GM19035 (cell line): ENCODE measurements around the gene FDXR.
"Not testable (repeated sequence)": the region's sequence is repeated elsewhere in the genome, so short reads cannot be mapped to it uniquely, and the experiment has no call there.

Experiments
- ATAC-seq: cut with Tn5 transposase; IDR thresholded peaks from one replicate; pipeline ENCODE4 v1.9.1; 2021; ENCODE audit not compliant: unreplicated experiment

FDXR gene

GRCh38 chr17:74873037-74873873 is 461 bp upstream of the FDXR start:
- ATAC-seq = peak; percentile 94

- ATAC-seq = no peak
Observed at GRCh38 chr17:74871356-74872076, 1.3 kb downstream of the FDXR start.

DNA sequence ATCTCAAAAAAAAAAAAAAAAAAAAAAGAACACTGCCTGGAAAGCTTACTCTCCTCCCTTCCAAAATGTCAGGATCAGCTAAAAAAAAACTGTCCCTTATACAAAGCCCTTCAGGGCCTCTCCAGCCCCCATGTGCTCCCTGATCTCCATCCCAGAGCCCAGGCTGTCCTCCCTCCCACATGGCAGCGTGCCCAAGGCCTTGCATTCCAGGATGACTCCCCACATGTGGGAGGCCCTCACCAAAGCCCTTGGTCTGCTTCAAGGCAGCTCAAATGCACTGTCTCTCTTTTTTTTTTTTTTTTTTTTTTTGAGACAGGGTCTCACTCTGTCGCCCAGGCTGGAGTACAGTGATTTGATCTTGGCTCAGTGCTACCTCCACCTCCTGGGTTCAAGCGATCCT is 2.3 kb downstream of the FDXR start:
- no peak for ATAC-seq

- not testable (repeated sequence) for ATAC-seq
Observed at GRCh38 chr17:74870028-74870427, 2.8 kb downstream of the FDXR start.

GRCh38 chr17:74868908-74869255 is 3.9 kb downstream of the FDXR start:
- ATAC-seq = no peak

DNA sequence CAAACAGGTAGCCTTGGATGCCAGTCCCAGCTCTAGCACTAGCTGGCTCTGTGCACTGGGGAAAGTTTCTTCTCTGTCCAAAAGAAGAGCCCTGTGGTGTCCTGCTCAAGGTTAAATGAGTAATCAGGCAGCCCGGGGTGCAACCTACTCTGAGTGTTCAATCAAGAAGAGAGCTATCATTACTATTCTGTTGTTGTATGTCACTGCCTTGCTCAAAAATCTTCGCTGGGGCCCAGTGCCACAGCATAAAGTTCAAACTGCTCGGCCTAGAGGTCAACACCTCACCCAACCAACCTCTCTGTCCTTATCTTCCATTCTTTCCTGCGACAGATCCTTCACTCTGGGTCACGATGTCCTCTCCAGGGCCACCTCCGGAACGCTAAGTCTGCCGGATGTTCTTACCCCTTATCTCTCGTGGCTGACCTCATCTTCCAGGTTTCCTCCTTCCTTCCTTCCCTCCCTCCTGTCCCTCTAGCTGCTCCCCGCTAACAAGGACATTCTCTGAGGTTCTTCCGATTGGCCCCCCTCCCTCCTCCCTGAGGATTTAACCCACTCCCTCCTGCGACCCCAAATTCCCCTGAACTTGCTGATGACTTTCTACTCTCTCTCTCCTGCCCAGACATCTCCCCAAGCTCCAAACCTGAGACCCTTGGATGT is 4.4 kb downstream of the FDXR start:
- ATAC-seq = no peak

- no peak for ATAC-seq
Observed at GRCh38 chr17:74866198-74866835, 6.5 kb downstream of the FDXR start.

GRCh38 chr17:74865504-74866197 is 7.1 kb downstream of the FDXR start:
- ATAC-seq = no peak

- no peak for ATAC-seq
Observed at GRCh38 chr17:74864866-74865395, 7.9 kb downstream of the FDXR start.

GRCh38 chr17:74864297-74864865 is 8.4 kb downstream of the FDXR start:
- no peak for ATAC-seq

DNA sequence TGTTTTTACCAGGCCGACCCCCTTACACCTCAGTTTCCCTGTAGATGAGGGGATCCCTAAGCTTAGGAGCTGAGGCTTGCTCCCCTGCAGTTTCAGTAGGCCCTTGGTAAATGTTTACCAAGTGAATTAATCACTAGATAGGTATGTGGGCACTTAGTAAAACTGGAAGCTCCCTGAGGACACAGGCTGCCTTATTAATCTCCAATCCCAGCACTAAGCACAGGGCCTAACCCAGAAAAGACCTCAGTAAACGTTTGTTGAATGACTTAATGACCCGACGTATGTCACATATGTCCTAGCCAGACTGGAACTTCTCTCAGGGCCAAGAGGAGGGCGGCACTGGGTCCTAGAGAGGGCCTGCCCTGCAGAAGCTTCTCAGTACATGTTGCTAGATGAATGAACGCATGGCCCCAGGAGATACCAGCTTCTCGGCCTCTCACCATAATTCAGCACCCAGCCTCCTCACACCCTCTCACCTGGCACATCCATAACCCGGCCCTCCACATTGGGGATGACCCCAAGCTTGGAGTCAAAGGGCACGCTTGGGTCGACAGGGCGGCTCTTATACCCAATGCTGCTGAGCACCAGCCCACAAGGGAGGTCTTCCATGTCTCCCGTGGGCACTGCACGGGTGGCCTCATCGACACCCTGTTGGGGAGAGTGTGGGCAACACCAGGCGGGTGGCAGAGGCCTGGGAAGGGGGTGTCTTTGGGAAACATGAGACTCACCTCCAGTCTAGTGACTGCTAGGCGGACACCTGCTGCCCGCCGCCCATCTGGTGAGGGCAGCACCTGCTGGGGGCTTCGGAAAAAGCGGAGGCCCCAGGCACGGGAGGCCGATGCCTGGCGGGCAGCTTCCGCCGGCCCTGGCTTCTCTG is 9.1 kb downstream of the FDXR start:
- no peak for ATAC-seq

DNA sequence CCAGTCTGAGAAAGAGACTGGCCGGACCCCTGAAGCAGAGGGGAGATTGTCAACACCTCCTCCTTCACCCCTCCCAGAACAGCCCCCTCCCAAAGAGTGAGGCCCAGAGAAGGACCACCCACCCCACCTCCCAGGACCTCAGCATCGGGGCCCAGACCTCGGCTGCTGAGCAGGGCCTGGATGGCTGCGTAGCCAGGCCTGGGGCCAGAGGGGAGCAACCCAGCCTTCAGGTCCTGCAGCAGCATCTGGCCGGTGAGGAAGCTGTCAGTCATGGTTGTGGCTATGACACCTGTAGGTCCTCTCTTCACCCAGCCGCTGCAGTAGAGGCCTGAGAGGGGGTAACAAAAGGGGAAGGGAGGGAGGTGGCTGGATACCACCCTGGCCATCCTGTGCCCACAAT is 9.9 kb downstream of the FDXR start:
- ATAC-seq = no peak

DNA sequence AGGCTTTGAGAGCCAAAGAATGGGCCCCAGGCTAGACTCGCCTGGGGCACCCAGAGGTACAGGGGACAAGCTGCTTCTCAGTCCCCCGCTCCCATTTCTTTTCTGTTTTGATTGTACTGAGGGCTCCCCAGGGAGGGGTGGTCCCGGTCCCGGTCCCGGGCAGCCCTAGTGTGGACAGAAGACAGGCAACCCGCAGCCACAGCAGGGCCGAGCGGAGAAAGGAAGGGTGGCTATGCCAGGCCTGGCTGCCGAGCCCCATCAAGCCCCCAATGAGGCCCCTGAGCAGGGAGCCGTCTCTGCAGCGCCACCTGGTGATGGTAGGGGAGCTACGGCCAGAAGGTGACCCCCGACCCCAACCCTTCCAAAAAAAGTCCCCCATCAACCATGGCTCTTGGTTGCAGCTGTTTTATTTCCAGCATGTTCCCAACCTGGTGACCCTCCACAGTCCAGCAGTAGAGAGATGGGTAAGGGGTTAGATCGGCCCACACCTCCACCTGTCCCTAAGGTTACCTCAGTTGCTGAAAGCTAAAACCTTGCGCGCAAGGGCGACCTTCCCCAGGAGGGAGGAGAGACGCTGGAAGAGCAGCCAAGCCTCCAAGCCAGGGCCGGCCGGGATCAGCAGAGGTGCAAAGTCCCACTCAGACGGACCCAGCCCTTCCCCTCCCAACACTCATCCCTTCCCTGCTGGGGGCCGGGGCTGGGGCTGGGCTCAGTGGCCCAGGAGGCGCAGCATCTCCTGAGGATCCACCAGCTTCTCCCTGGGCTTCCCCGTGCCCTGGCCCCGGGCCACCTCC is 10.5 kb downstream of the FDXR start:
- ATAC-seq = no peak

- no peak for ATAC-seq
Observed at GRCh38 chr17:74861662-74862107, 11.1 kb downstream of the FDXR start.

DNA sequence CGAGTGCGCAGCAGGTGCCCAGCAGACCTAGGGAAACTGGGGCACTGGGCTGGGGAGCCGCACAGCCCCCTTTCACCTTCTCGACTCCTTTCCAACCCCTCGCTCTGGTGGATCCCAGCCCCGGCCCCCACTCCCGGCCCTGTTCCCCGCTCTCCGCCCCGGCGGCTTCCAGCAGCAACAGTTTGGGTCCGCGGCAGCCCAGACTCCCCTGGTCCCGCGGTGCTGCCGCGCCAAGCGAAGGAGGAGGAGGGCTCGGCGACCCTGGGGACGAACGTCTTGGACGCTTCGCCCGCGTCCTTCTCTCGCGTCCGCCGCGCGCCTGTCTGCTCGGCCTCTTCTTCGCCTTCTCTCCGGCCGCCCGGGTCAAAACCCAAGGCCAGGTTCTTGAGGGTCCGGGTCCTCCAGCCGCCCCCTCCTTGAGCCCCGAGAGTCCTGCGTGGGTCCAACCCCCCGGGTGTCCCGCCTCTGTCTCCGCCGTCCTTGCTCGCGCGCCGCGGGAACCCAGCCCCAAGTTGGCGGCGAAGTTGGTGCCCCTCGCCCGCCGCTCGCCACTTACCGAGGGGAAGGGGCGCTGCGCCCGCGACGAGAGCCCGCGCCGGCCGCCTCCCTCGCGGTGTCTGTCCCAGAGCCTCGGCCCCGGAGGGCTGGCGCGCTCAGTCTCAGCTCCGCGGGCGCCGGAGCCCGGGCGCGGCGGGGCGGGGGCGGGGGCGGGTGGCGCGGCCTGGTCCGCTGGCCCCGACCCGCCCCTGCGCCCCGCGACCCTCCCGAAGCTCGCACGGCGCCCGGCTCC is 11.7 kb downstream of the FDXR start:
- ATAC-seq = no peak

GRCh38 chr17:74860229-74860871 is 12.4 kb downstream of the FDXR start:
- ATAC-seq = no peak
